G401 (cell line): ENCODE results near the gene SEMA6B. TPM values are rescaled to one million over a fixed set of nuclear protein-coding genes. Genes with fewer than 3 reads are reported as not detected.
"Not testable (repeated sequence)": the region's sequence is repeated elsewhere in the genome, so short reads cannot be mapped to it uniquely, and the experiment has no call there.

Experiments used
- DNase-seq: peaks from one replicate; pipeline ENCODE4 v3.0.0-alpha.2; 2015; ENCODE audit warnings: low spot score
- in situ Hi-C: cut with HindIII; loops from 2 replicates; pipeline ENCODE4 v1.10.0; 2016; ENCODE audit warnings: low sequenced_read_pairs, mixed read lengths
- total RNA-seq: library from RNA; depleted of rRNA; stranded (reverse); fragments of >200 nt; shearing (Covaris generic); gene quantifications from 2 replicates; pipeline ENCODE4 v1.2.3, GENCODE V29; 2014; rRNA removed

SEMA6B gene
- total RNA-seq, result 147 and 162 TPM in 2 replicates

DNA sequence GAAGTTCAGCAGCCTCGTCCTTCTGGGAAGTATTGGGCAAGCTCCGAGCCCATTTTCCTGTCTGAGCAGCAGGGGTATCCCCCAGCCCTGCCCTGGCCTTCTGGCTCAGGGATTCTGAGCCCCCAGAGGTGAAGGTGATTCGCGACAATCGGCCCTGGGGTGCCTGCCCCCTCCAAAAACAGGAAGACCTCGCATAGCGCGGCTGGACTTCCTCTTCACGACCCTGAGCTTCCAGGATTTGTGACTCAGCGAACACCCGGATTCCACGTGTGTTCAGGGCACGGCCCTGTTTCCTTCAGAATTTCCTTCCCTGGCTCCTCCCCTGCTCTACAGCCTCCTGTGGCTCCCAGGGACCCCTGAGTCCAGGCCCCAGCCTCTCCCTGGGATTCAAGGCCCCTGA is at the start of gene SEMA6B:
SEMA6B (minus strand) TSS at position 116 of the 400 bp plus-strand sequence. CDS start 1,227 bp downstream, outside the sequence.
- DNase-seq, result no peak
- in situ Hi-C loops, result no loop called here

DNA sequence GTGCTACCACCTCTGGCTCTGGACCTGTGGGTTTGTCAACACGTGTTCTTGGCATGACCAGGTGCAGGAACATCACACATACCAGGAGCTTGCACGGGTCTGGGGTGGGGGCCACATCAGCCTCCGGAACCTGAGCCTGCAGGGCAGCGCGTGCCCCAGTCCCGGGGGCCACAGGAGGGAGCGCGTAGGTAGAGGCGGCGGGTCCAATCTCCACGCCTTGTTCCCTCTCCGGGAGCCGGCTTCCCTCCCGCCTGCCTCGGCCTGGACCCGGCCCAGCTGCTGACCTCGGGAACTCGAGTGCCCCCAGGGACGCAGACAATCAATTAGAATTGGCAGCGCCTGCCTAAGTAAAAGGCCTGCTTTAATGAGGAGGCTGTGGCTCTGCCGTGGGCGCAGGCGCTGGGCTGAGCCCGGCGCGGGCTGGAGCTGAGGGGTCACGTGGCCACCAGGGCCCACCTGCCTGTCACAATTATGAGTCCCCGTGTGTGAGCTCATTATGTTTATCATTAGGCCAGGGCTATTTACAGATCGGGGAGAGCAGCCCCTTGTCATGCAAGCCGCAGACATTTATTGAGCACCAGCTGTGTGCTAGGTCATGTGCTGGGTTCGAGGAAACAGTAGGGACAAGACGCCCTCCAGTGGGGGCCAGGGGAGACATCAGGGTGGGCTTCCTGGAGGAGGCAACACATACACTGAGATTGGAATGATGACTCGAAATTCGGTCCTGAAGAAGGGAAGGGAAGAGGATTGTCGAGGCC is 47.6 kb upstream of the SEMA6B start:
- no peak for DNase-seq
- in situ Hi-C loops, result no loop called here

GRCh38 chr19:4606181-4606580 is 46.7 kb upstream of the SEMA6B start:
- in situ Hi-C loops, result no loop called here
- no peak for DNase-seq

- DNase-seq, result no peak
- in situ Hi-C loops, result no loop called here
Measured at GRCh38 chr19:4604912-4605311, 45.4 kb upstream of the SEMA6B start.

DNA sequence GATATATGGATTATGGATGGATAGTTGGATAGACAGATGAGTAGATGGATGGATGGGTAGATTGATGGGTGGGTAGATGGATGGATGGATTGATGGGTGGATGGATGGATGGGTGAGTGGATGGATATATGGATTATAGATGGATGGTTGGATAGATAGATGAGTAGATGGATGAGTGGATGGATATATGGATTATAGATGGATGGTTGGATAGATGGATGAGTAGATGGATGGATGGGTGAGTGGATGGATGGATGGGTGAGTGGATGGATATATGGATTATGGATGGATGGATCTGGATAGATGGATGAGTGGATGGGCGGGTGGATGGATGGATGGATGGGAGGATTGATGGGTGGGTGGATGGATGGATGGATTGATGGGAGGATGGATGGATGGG is 43.4 kb upstream of the SEMA6B start:
- no peak for DNase-seq
- in situ Hi-C loops, result no loop called here

- in situ Hi-C loops, result no loop called here
Measured at GRCh38 chr19:4602173-4602788, 42.8 kb upstream of the SEMA6B start.

GRCh38 chr19:4600893-4601292 is 41.4 kb upstream of the SEMA6B start:
- in situ Hi-C loops, result no loop called here
- no peak for DNase-seq

More at GRCh38 chr19:4602173-4602788, 42.8 kb upstream of the SEMA6B start:
- DNase-seq, result no peak

- in situ Hi-C loops, result no loop called here
- no peak for DNase-seq
Measured at GRCh38 chr19:4600082-4600481, 40.6 kb upstream of the SEMA6B start.

DNA sequence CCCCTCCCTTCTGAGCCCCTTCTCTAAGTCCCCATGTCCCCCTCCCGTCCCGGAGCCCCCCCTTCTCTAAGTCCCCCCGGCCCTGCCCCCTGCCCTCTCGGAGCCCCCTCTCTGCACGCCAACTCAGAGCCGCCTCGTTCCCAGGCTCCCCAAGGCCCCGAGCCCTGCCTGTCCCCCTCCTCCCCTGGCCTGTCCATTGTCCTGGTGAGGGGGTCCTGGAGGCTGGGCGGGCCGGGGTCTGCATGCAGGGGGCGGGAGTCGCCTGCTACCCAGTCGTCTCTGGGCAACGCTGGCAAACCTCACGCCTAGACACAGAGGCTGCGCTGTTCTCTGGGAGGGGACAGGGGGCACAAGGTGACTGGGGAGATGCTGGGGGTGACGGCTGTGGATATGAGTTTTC is 39.2 kb upstream of the SEMA6B start:
- in situ Hi-C loops, result no loop called here
- no peak for DNase-seq

DNA sequence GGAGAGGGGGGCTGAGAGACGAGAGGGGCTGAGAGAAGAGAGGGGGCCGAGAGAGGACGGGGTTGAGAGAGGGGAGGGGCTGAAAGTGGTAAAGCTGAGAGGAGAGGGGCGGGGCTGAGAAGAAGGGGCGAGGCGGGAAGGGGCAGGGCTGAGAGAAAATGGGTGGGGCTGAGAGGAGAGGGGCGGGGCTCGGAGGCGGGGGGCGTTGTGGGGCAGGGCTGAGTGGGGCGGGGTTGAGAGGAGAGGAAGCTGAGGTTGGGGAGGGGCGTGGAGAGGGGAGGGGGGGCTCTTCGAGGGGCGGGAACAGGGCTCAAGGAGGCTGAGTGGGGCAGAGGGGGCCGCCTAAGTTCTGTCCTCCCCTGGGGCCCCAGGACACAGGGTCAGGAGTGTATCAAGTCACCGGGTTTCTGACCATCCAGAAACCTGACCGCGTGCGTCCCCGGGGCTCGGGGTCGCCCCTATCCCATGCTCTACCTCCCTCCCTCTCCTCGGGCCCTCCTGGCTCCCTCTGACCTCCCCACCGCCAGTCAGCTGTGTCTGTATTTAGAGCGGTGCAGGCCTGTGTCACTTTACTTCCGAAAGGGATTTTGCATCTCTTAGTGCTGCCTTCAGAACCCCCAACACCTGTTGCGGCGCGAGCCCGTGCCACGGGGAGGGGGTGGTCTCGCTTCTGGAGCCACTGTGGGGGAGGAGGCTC is 38.6 kb upstream of the SEMA6B start:
- DNase-seq, result no peak
- in situ Hi-C loops, result no loop called here

DNA sequence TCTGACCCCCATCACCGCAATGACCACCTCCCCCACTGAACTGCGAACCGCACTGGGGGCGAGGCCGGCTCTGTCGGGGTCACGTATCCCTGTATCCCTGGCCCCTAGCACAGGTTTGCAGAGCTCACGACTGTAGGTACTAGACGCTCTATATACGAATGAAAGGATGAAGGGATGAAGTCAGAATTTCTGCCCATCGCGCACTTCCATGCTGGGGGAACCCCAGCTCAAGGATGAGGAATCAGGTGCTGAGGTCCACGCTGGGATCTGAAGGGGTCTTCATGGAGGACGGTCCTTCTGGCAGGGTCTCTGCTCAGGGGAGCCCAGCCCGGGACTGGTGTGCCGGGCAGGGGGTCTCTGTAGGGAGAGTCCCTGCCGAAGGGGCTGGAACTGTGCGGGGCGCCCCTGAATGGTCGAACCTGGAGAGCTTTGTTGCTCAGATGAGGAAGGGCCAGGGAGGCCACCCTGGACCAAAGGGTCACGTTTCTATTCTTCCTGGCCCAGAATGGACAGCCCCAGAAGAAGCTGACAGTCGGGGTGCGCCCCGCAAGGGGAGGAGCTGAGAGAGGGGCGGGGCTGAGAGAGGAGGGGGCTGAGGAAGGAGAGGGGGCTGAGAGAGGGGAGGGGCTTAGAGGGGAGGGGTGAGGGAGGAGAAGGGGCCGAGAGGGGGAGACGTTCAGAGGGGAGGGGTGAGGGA is 37.9 kb upstream of the SEMA6B start:
- DNase-seq, result no peak
- in situ Hi-C loops, result no loop called here

DNA sequence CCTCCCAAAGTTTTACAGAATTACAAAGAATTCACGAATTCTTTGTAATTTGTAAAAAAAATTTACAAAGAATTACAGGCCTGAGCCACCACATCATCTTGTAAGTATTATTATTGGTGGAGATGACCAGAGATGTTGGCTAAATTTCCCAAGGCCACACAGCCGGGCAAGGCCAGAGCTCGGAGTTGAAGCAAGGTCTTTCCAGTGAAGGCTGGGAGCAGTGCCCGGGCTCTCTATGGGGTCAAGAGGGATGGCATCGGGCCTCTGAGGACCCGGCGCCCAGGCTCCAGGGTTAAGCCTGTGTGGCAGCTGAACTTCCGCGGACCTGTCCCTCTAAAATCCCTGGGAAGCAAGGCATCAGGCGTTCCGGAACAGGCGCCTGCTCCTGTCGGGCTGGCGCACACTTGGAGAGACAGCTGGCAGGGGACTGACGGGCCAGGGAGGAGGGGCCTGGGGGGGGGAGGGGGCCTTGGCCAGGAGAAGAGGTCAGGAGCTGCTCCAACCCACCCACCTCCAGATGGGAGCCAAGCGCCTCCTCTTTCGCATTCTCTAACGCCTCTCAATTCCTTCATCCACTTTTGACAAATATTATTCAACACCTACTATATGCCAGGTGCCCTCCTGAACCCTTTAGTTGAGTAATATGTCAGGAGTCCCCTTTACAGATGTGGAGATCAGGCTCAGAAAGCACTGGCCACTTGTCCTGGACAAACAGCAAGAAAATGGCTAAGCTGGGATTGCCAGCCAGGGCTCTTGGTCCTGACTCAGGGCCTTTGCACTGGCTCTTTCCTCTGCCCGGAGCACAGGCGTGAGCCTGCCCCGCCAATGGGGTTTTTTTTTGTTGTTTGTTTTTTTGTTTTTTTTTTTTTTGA is 36.8 kb upstream of the SEMA6B start:
- no peak for DNase-seq
- in situ Hi-C loops, result no loop called here

- DNase-seq, in situ Hi-C loops: not testable (repeated sequence)
Measured at GRCh38 chr19:4595158-4595557, 35.7 kb upstream of the SEMA6B start.

DNA sequence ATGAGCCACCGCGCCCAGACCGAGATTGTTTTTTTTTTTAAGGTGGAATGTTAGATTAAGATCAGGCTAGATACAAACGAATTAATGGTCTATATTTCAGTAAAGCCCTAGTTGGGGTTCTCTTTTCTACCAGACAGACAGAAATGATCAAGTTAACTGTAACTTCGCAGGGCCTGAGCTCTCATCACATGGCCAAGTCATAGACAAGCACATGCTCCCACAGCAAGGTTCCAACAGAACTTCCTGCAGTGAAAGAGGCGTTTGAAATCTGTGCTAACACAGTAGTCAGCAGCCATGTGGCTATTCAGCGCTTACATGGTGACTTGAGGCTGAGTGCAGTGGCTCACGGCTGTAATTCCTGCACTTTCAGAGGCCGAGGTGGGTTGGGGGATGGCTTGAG is 34.7 kb upstream of the SEMA6B start:
- DNase-seq, result no peak
- in situ Hi-C loops, result no loop called here

DNA sequence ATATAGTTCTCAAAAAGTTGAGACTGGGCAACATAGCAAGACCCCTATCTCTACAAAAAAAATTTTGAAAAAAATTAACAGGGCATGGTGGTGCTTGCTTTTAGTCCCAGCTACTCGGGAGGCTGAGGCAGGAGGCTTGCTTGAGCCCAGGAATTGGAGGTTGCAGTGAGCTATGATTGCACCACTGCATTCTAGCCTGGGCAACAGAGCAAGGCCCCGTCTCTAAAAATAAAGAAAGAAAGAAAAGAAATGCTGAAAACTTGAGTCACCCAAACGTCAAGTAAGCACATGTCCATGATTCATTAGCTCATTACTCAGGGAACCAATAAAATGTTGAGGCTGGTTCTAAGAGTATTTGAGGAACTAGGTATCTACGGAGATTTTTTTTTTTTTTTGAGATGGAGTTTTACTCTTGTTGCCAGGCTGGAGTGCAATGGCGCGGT is 33.9 kb upstream of the SEMA6B start:
- DNase-seq, result no peak
- in situ Hi-C loops, result no loop called here

GRCh38 chr19:4592445-4592844 is 33.0 kb upstream of the SEMA6B start:
- in situ Hi-C loops, result no loop called here
- DNase-seq, result no peak

GRCh38 chr19:4591320-4591719 is 31.8 kb upstream of the SEMA6B start:
- DNase-seq, result no peak

DNA sequence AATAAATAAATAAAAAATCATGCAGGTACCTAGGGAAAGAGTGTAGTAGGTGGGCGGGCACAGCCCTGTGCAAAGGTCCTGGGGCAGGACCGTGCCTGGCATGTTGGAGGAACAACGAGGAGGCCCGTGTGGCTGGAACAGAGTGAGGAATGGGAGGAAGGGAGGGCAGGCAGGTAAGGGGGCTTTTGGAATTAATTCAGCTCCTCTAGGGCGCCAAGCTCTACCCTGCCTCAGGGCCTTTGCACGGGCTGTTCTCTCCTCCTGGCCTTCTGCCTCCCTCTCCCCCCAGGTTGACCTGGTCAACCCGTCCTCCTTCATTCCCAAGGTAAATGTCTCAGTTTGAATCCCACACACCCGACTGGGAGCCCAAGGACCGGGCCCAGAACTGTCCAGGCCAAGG is 31.1 kb upstream of the SEMA6B start:
- no peak for DNase-seq
- in situ Hi-C loops, result no loop called here

More at GRCh38 chr19:4591320-4591719, 31.8 kb upstream of the SEMA6B start:
- in situ Hi-C loops, result no loop called here
